ENCODE measurements around the gene QRSL1.

The QRSL1 gene

GRCh38 chr6:106684011-106684410 lies 54.6 kb downstream of the QRSL1 start:
- Histone ChIP-seq H3K27ac (ENCODE audit: low read length, poor library complexity, severe bottlenecking) (no peak overlapping the region), H2AFZ (ENCODE audit: low read depth, low read length) (no peak overlapping the region), H3K36me3 (ENCODE audit: control insufficient read depth in 1 of 2, insufficient read depth in 2 of 2, low read depth in 1 of 2, low read length in 2 of 2) (no peaks in the 10 kb centered on the region), H3K4ac (ENCODE audit: low read depth in 1 of 2, low read length in 2 of 2) (no peak overlapping the region), H2AK5ac (ENCODE audit: low read length, severe bottlenecking) (no peak overlapping the region), H3K79me1 (replicated peaks; ENCODE audit: low read length, poor library complexity, severe bottlenecking) (no peaks in the 10 kb centered on the region), H4K91ac (ENCODE audit: low read length) (no peak overlapping the region), H4K8ac (ENCODE audit: low read length) (no peak overlapping the region), H3K9ac (ENCODE audit: low read length) (no peak overlapping the region), H2BK15ac (ENCODE audit: low read depth, poor library complexity, severe bottlenecking) (no peak overlapping the region), H2BK120ac (ENCODE audit: low read depth, low read length) (no peak overlapping the region), H3K23ac (ENCODE audit: low read length in 2 of 2) (no peak overlapping the region), H3K18ac (ENCODE audit: low read depth in 1 of 2, low read length in 2 of 2) (no peak overlapping the region), H3K14ac (ENCODE audit: low read length in 2 of 2) (no peak overlapping the region), H3K4me2 (ENCODE audit: low read length, poor library complexity, severe bottlenecking) (no peak overlapping the region), H3K27me3 (ENCODE audit: control insufficient read depth in 1 of 2, insufficient read depth in 1 of 2, low read length in 2 of 2) (no peaks in the 10 kb centered on the region), H3K9me3 (ENCODE audit: control insufficient read depth, low read length) (no peaks in the 10 kb centered on the region), H2BK12ac (ENCODE audit: low read length in 2 of 2) (no peak overlapping the region), H3K4me3 (ENCODE audit: insufficient read depth in 1 of 2, low read depth in 1 of 2, low read length in 2 of 2) (no peak overlapping the region), H3K4me1 (ENCODE audit: control insufficient read depth, insufficient read depth, low read depth, low read length) (peaks cover 5% of the 10 kb centered on the region), H2BK5ac (ENCODE audit: low read depth, low read length, poor library complexity, severe bottlenecking) (no peak overlapping the region)
- DNase-seq, result no peak
- WGBS, result 89% methylated on average over 4 of the region's 4 CpGs

- no peak overlapping the region for H2AFZ ChIP-seq (ENCODE audit: low read depth, low read length)
- H4K91ac ChIP-seq (ENCODE audit: low read length), result no peak overlapping the region
- no peak overlapping the region for H3K9ac ChIP-seq (ENCODE audit: low read length)
- H2BK5ac ChIP-seq (ENCODE audit: low read depth, low read length, poor library complexity, severe bottlenecking), result no peak overlapping the region
- DNase-seq, result no peak
- no peaks in the 10 kb centered on the region for H3K36me3 ChIP-seq (ENCODE audit: control insufficient read depth in 1 of 2, insufficient read depth in 2 of 2, low read depth in 1 of 2, low read length in 2 of 2)
- no peak overlapping the region for H3K4ac ChIP-seq (ENCODE audit: low read depth in 1 of 2, low read length in 2 of 2)
- no peak overlapping the region for H2AK5ac ChIP-seq (ENCODE audit: low read length, severe bottlenecking)
- H3K4me3 ChIP-seq (ENCODE audit: insufficient read depth in 1 of 2, low read depth in 1 of 2, low read length in 2 of 2), result no peak overlapping the region
- no peaks in the 10 kb centered on the region for H3K79me1 ChIP-seq (replicated peaks; ENCODE audit: low read length, poor library complexity, severe bottlenecking)
- no peak overlapping the region for H2BK15ac ChIP-seq (ENCODE audit: low read depth, poor library complexity, severe bottlenecking)
- H3K4me2 ChIP-seq (ENCODE audit: low read length, poor library complexity, severe bottlenecking), result no peak overlapping the region
- H3K14ac ChIP-seq (ENCODE audit: low read length in 2 of 2), result no peak overlapping the region
- H2BK120ac ChIP-seq (ENCODE audit: low read depth, low read length), result no peak overlapping the region
- no peaks in the 10 kb centered on the region for H3K9me3 ChIP-seq (ENCODE audit: control insufficient read depth, low read length)
- H4K8ac ChIP-seq (ENCODE audit: low read length), result no peak overlapping the region
- H2BK12ac ChIP-seq (ENCODE audit: low read length in 2 of 2), result no peak overlapping the region
- no peak overlapping the region for H3K23ac ChIP-seq (ENCODE audit: low read length in 2 of 2)
- H3K18ac ChIP-seq (ENCODE audit: low read depth in 1 of 2, low read length in 2 of 2), result no peak overlapping the region
- no peaks in the 10 kb centered on the region for H3K27me3 ChIP-seq (ENCODE audit: control insufficient read depth in 1 of 2, insufficient read depth in 1 of 2, low read length in 2 of 2)
- WGBS, result 71% methylated on average over 2 of the region's 2 CpGs
- H3K4me1 ChIP-seq (ENCODE audit: control insufficient read depth, insufficient read depth, low read depth, low read length), result peaks cover 5% of the 10 kb centered on the region
- H3K27ac ChIP-seq (ENCODE audit: low read length, poor library complexity, severe bottlenecking), result no peak overlapping the region
These were observed 56.5 kb downstream of the QRSL1 start for GRCh38 chr6:106685833-106686232.

- Histone ChIP-seq H3K9ac (ENCODE audit: low read length) (no peak overlapping the region), H3K9me3 (ENCODE audit: control insufficient read depth, low read length) (no peaks in the 10 kb centered on the region), H2BK12ac (ENCODE audit: low read length in 2 of 2) (no peak overlapping the region), H3K23ac (ENCODE audit: low read length in 2 of 2) (no peak overlapping the region), H4K8ac (ENCODE audit: low read length) (no peak overlapping the region), H2BK5ac (ENCODE audit: low read depth, low read length, poor library complexity, severe bottlenecking) (no peak overlapping the region), H3K4me3 (ENCODE audit: insufficient read depth in 1 of 2, low read depth in 1 of 2, low read length in 2 of 2) (no peak overlapping the region), H2AFZ (ENCODE audit: low read depth, low read length) (no peak overlapping the region), H3K27ac (ENCODE audit: low read length, poor library complexity, severe bottlenecking) (no peak overlapping the region), H3K27me3 (ENCODE audit: control insufficient read depth in 1 of 2, insufficient read depth in 1 of 2, low read length in 2 of 2) (no peaks in the 10 kb centered on the region), H4K91ac (ENCODE audit: low read length) (no peak overlapping the region), H2BK15ac (ENCODE audit: low read depth, poor library complexity, severe bottlenecking) (no peak overlapping the region), H3K4me1 (ENCODE audit: control insufficient read depth, insufficient read depth, low read depth, low read length) (peaks cover 3% of the 10 kb centered on the region), H3K36me3 (ENCODE audit: control insufficient read depth in 1 of 2, insufficient read depth in 2 of 2, low read depth in 1 of 2, low read length in 2 of 2) (no peaks in the 10 kb centered on the region), H2BK120ac (ENCODE audit: low read depth, low read length) (no peak overlapping the region), H3K14ac (ENCODE audit: low read length in 2 of 2) (no peak overlapping the region), H3K4me2 (ENCODE audit: low read length, poor library complexity, severe bottlenecking) (no peak overlapping the region), H3K4ac (ENCODE audit: low read depth in 1 of 2, low read length in 2 of 2) (no peak overlapping the region), H2AK5ac (ENCODE audit: low read length, severe bottlenecking) (no peak overlapping the region), H3K18ac (ENCODE audit: low read depth in 1 of 2, low read length in 2 of 2) (no peak overlapping the region), H3K79me1 (replicated peaks; ENCODE audit: low read length, poor library complexity, severe bottlenecking) (no peaks in the 10 kb centered on the region)
- WGBS, result 95% methylated on average over 6 of the region's 6 CpGs
- DNase-seq, result no peak
These were observed 59.0 kb downstream of the QRSL1 start for GRCh38 chr6:106688177-106688951.

- H2AFZ ChIP-seq (ENCODE audit: low read depth, low read length), result no peak overlapping the region
- peak overlapping the region; percentile 64 for H3K27ac ChIP-seq (ENCODE audit: low read length, poor library complexity, severe bottlenecking)
- H4K91ac ChIP-seq (ENCODE audit: low read length), result no peak overlapping the region
- peaks cover 3 to 16% of the 10 kb centered on the region in 2 experiments for H3K27me3 ChIP-seq (ENCODE audit: control insufficient read depth in 1 of 2, insufficient read depth in 1 of 2, low read length in 2 of 2)
- H3K4me2 ChIP-seq (ENCODE audit: low read length, poor library complexity, severe bottlenecking), result no peak overlapping the region
- H3K18ac ChIP-seq (ENCODE audit: low read depth in 1 of 2, low read length in 2 of 2), result no peak overlapping the region
- no peak overlapping the region for H3K4me3 ChIP-seq (ENCODE audit: insufficient read depth in 1 of 2, low read depth in 1 of 2, low read length in 2 of 2)
- H4K8ac ChIP-seq (ENCODE audit: low read length), result no peak overlapping the region
- no peak overlapping the region for H3K4ac ChIP-seq (ENCODE audit: low read depth in 1 of 2, low read length in 2 of 2)
- DNase-seq, result peak; percentile 1
- no peaks in the 10 kb centered on the region for H3K79me1 ChIP-seq (replicated peaks; ENCODE audit: low read length, poor library complexity, severe bottlenecking)
- no peak overlapping the region for H2BK120ac ChIP-seq (ENCODE audit: low read depth, low read length)
- H3K4me1 ChIP-seq (ENCODE audit: control insufficient read depth, insufficient read depth, low read depth, low read length), result no peaks in the 10 kb centered on the region
- H3K14ac ChIP-seq (ENCODE audit: low read length in 2 of 2), result no peak overlapping the region
- H2BK12ac ChIP-seq (ENCODE audit: low read length in 2 of 2), result no peak overlapping the region
- no peaks in the 10 kb centered on the region for H3K36me3 ChIP-seq (ENCODE audit: control insufficient read depth in 1 of 2, insufficient read depth in 2 of 2, low read depth in 1 of 2, low read length in 2 of 2)
- no peak overlapping the region for H3K23ac ChIP-seq (ENCODE audit: low read length in 2 of 2)
- H3K9me3 ChIP-seq (ENCODE audit: control insufficient read depth, low read length), result no peaks in the 10 kb centered on the region
- H2BK15ac ChIP-seq (ENCODE audit: low read depth, poor library complexity, severe bottlenecking), result no peak overlapping the region
- peak overlapping the region; percentile 53 for H3K9ac ChIP-seq (ENCODE audit: low read length)
- 76% methylated on average over 5 of the region's 6 CpGs for WGBS
- no peak overlapping the region for H2BK5ac ChIP-seq (ENCODE audit: low read depth, low read length, poor library complexity, severe bottlenecking)
- peak overlapping the region; percentile 50 for H2AK5ac ChIP-seq (ENCODE audit: low read length, severe bottlenecking)
These were observed 62.9 kb downstream of the QRSL1 start for GRCh38 chr6:106692112-106692818.

Data from mesenchymal stem cell (in vitro differentiated cells and primary cell).